HepG2 (cell line): ENCODE data around the gene LUC7L. TPM values are rescaled to one million over a fixed set of nuclear protein-coding genes. Genes with fewer than 3 reads are reported as not detected.
A peak's percentile ranks its signal among the peaks of the same experiment; 100 is the strongest.

Experiments
- CAMTA2 ChIP-seq: sonication (generic); formaldehyde crosslinking; IDR thresholded peaks from 2 replicates; pipeline ENCODE4 v1.4.0; 2020; ENCODE audit warnings: mild to moderate bottlenecking, missing genetic modification reagents, borderline replicate concordance
- CCAR2 ChIP-seq: fragments of 200-400 bp; formaldehyde crosslinking; optimal IDR thresholded peaks from 2 replicates; pipeline ENCODE3; 2018; ENCODE audit warnings: low read depth, mild to moderate bottlenecking, low read length, moderate library complexity
- EHMT2 ChIP-seq: fragments of 200-600 bp; sonication (generic); IDR thresholded peaks from 2 replicates; pipeline ENCODE4 v1.7.0; 2017; ENCODE audit warnings: antibody characterized with exemption, low read depth, low read length, borderline replicate concordance
- JUN ChIP-seq: sonication (generic); formaldehyde crosslinking; IDR thresholded peaks from 2 replicates; pipeline ENCODE4 v1.4.0; 2020; ENCODE audit warnings: mild to moderate bottlenecking, missing genetic modification reagents
- KMT2A ChIP-seq: sonication (generic); formaldehyde crosslinking; IDR thresholded peaks from 2 replicates; pipeline ENCODE4 v1.4.0; 2020; ENCODE audit warnings: missing genetic modification reagents
- MBNL3 ChIP-seq: fragments of 250-450 bp; sonication (Bioruptor Pico); conservative IDR thresholded peaks from 2 replicates; pipeline ENCODE4 v1.8.0; 2022; ENCODE audit warnings: mild to moderate bottlenecking, inconsistent platforms
- RARG ChIP-seq: sonication (generic); formaldehyde crosslinking; IDR thresholded peaks from 2 replicates; pipeline ENCODE4 v1.4.0; 2020; ENCODE audit warnings: low read depth, mild to moderate bottlenecking, missing genetic modification reagents
- RFX1 ChIP-seq: fragments of 450-650 bp; IDR thresholded peaks from 2 replicates; pipeline ENCODE4 v1.6.1; 2017
- RFXAP ChIP-seq: sonication (generic); formaldehyde crosslinking; IDR thresholded peaks from 2 replicates; pipeline ENCODE4 v1.4.0; 2020; ENCODE audit warnings: missing genetic modification reagents, borderline replicate concordance
- SRSF4 ChIP-seq: fragments of 200-400 bp; formaldehyde crosslinking; IDR thresholded peaks from one replicate; pipeline ENCODE4 v1.6.1; 2018; ENCODE audit warnings: mild to moderate bottlenecking, low read depth, low read length, moderate library complexity; ENCODE audit not compliant: poor library complexity, severe bottlenecking
- THAP11 ChIP-seq: IDR thresholded peaks from 2 replicates; pipeline ENCODE4 v1.6.1; 2016; ENCODE audit warnings: missing biosample characterization, missing genetic modification reagents
- XRCC5 ChIP-seq: fragments of 200-400 bp; formaldehyde crosslinking; optimal IDR thresholded peaks from 2 replicates; pipeline ENCODE3; 2017; ENCODE audit warnings: mild to moderate bottlenecking, low read length
- ZBTB10 ChIP-seq: sonication (generic); formaldehyde crosslinking; IDR thresholded peaks from 2 replicates; pipeline ENCODE4 v1.4.0; 2020; ENCODE audit warnings: missing genetic modification reagents, borderline replicate concordance
- ZNF136 ChIP-seq: sonication (generic); formaldehyde crosslinking; IDR thresholded peaks from 2 replicates; pipeline ENCODE4 v1.8.1; 2022; ENCODE audit warnings: low read depth, mild to moderate bottlenecking, moderate library complexity, missing genetic modification reagents
- ZNF383 ChIP-seq: sonication (generic); formaldehyde crosslinking; IDR thresholded peaks from 2 replicates; pipeline ENCODE4 v1.4.0; 2020; ENCODE audit warnings: missing genetic modification reagents, mild to moderate bottlenecking, borderline replicate concordance
- ZNF547 ChIP-seq: sonication (generic); formaldehyde crosslinking; IDR thresholded peaks from 2 replicates; pipeline ENCODE4 v1.5.1; 2020; ENCODE audit warnings: mild to moderate bottlenecking, missing genetic modification reagents
- ZNF782 ChIP-seq: sonication (generic); formaldehyde crosslinking; IDR thresholded peaks from 2 replicates; pipeline ENCODE4 v1.4.0; 2020; ENCODE audit warnings: missing genetic modification reagents, mild to moderate bottlenecking, borderline replicate concordance
- ZSCAN12 ChIP-seq: sonication (generic); formaldehyde crosslinking; IDR thresholded peaks from 2 replicates; pipeline ENCODE4 v1.9.0; 2021; ENCODE audit warnings: mild to moderate bottlenecking, missing genetic modification reagents
- ZSCAN22 ChIP-seq: sonication (generic); formaldehyde crosslinking; IDR thresholded peaks from 2 replicates; pipeline ENCODE4 v1.4.0; 2020; ENCODE audit warnings: mild to moderate bottlenecking, missing genetic modification reagents
- polyA plus RNA-seq, 8 experiments: library from polyadenylated mRNA; depleted of rRNA in 3 of 8; stranded (reverse) in 7 of 8; unstranded in 1 of 8; fragments of >200 nt; fragmentation: Illumina TruSeq in 4 of 8; extraction: Trizol in 4 of 8; gene quantifications; 2 replicates each; pipeline versions ENCODE4 v1.2.1 to v1.2.3, GENCODE V29; 2011 to 2016; ENCODE audit warnings: low read depth in 4 of 8, missing spikeins in 1 of 8, mixed read lengths in 1 of 8; ENCODE audit not compliant: insufficient read depth in 1 of 8
- total RNA-seq, 5 experiments: library from RNA; depleted of rRNA; stranded (reverse); fragments of >200 nt; fragmentation: Illumina TruSeq; extraction: Trizol; gene quantifications; 2 replicates each; pipeline ENCODE4 v1.2.3, GENCODE V29; 2016; ENCODE audit warnings: low read depth in 1 of 5
- TF ChIP-seq, protein P1 (sequence below): sonication (generic); formaldehyde crosslinking; IDR thresholded peaks from 2 replicates; pipeline ENCODE4 v1.9.0; 2021; ENCODE audit warnings: missing genetic modification reagents, borderline replicate concordance
- TF ChIP-seq, protein P2 (sequence below): sonication (generic); formaldehyde crosslinking; IDR thresholded peaks from 2 replicates; pipeline ENCODE4 v1.4.0; 2020; ENCODE audit warnings: missing genetic modification reagents, mild to moderate bottlenecking, borderline replicate concordance

The LUC7L gene
- total and polyA plus RNA-seq, 2 of the 13 experiments (the other 11 are each of a cell fraction or from before 2014, with no cell fraction given): 48.7 to 56.9 TPM

DNA sequence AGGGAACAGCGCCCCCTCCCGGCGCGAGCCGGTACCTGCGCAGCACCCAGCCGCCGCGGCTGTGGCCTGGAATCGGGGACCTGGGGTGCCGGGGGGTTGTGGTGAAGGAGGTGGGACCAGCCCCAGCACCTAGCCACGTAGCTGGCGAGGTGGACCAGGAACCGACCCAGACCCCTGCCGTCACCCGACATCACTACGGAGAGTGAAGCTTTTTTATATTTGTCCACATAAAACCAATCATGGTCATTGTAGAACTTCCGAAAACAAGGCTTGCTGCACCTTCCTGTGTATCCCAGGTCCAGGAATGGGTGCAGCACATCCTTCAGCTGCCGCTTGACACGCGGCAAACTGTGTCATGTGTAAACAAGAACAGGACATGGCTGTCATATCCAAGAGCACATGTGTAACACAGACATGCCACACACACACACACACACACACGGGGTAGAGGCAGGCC, 47.7 kb downstream of the LUC7L start (continued):
- TF ChIP-seq, protein P1, sequence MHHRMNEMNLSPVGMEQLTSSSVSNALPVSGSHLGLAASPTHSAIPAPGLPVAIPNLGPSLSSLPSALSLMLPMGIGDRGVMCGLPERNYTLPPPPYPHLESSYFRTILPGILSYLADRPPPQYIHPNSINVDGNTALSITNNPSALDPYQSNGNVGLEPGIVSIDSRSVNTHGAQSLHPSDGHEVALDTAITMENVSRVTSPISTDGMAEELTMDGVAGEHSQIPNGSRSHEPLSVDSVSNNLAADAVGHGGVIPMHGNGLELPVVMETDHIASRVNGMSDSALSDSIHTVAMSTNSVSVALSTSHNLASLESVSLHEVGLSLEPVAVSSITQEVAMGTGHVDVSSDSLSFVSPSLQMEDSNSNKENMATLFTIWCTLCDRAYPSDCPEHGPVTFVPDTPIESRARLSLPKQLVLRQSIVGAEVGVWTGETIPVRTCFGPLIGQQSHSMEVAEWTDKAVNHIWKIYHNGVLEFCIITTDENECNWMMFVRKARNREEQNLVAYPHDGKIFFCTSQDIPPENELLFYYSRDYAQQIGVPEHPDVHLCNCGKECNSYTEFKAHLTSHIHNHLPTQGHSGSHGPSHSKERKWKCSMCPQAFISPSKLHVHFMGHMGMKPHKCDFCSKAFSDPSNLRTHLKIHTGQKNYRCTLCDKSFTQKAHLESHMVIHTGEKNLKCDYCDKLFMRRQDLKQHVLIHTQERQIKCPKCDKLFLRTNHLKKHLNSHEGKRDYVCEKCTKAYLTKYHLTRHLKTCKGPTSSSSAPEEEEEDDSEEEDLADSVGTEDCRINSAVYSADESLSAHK (CRISPR knock-in tag): no peak
- TF ChIP-seq ZNF136 (CRISPR knock-in tag) (no peak), EHMT2 (no peak), ZBTB10 (no peak; the same call in 1 of the 2 replicates), ZSCAN12 (CRISPR knock-in tag) (no peak), MBNL3 (CRISPR knock-in tag) (no peak), RFX1 (no peak), KMT2A (CRISPR knock-in tag) (no peak), ZNF383 (CRISPR knock-in tag) (0 out of 2 replicates have a peak, but pooled peaks have one; percentile 59), ZNF782 (CRISPR knock-in tag) (0 out of 2 replicates have a peak, but pooled peaks have one; percentile 3), RFXAP (CRISPR knock-in tag) (no peak), SRSF4 (no peak), ZSCAN22 (CRISPR knock-in tag) (0 out of 2 replicates have a peak, but pooled peaks have one; percentile 14), THAP11 (CRISPR knock-in tag) (no peak), ZNF547 (CRISPR knock-in tag) (no peak), CAMTA2 (no peak), XRCC5 (peak; percentile 15), RARG (CRISPR knock-in tag) (no peak), CCAR2 (no peak), JUN (CRISPR knock-in tag) (no peak)
- TF ChIP-seq, protein P2, sequence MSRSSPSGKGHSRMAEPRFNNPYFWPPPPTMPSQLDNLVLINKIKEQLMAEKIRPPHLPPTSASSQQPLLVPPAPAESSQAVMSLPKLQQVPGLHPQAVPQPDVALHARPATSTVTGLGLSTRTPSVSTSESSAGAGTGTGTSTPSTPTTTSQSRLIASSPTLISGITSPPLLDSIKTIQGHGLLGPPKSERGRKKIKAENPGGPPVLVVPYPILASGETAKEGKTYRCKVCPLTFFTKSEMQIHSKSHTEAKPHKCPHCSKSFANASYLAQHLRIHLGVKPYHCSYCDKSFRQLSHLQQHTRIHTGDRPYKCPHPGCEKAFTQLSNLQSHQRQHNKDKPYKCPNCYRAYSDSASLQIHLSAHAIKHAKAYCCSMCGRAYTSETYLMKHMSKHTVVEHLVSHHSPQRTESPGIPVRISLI (CRISPR knock-in tag): no peak
